ENCODE data around the gene HDAC8. TPM values are rescaled to one million over a fixed set of nuclear protein-coding genes. Genes with fewer than 3 reads are reported as not detected.

The HDAC8 gene
- total RNA-seq, 1 experiment from 2014 or later = 26.7 TPM

- Mint-ChIP-seq H3K4me1 (ENCODE audit: insufficient read depth, unreplicated experiment) (no peaks in the 10 kb centered on the region), H3K4me3 (ENCODE audit: unreplicated experiment) (no peak overlapping the region), H3K9me3 (ENCODE audit: unreplicated experiment) (no peaks in the 10 kb centered on the region), H3K36me3 (ENCODE audit: insufficient read depth, unreplicated experiment) (peaks cover 10% of the 10 kb centered on the region), H3K27me3 (ENCODE audit: insufficient read depth, unreplicated experiment) (peaks cover 69% of the 10 kb centered on the region), H3K27ac (ENCODE audit: low read depth, unreplicated experiment) (no peak overlapping the region)
- no TSS peak for BruUV-seq (replicated peaks)
- intact Hi-C loops (cut with micrococcal nuclease) = no loop called here
- no peak for TF ChIP-seq CTCF (IDR thresholded peaks at IDR 0.05; ENCODE audit: unreplicated experiment)
- CTCF ChIA-PET = no interaction called here
- no peak for DNase-seq (ENCODE audit: unreplicated experiment)
- POLR2A ChIA-PET = no interaction called here
Observed at GRCh38 chrX:72479324-72480274, 93.0 kb downstream of the HDAC8 start.

DNA sequence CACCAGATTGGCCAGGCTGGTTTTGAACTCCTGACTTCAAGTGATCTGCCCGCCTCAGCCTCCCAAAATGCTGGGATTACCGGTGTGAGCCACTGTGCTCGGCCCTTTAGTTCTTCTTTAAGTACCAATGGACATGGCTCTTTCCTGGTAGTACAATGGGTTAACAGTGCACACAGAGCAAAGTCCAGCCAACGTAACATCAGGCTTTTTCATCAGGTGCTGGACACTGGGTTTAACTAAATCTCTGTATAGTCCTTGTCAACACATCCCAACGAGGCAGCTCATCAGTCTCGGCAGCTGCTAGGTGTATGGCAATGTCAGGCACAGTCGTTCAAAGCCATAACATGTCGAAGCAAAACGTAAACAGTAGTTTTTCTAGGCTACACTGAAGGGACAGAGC is 93.8 kb downstream of the HDAC8 start:
- BruUV-seq (replicated peaks) = no TSS peak
- CTCF ChIA-PET = interaction anchor here (0.6 kb wide), 1 partner anchor 9 kb away, joined by 4 read pairs; no protein-coding TSS in a partner anchor
- no peak for TF ChIP-seq CTCF (IDR thresholded peaks at IDR 0.05; ENCODE audit: unreplicated experiment)
- no peaks in the 10 kb centered on the region for H3K4me1 Mint-ChIP-seq (ENCODE audit: insufficient read depth, unreplicated experiment)
- H3K27ac Mint-ChIP-seq (ENCODE audit: low read depth, unreplicated experiment) = no peak overlapping the region
- H3K27me3 Mint-ChIP-seq (ENCODE audit: insufficient read depth, unreplicated experiment) = peaks cover 77% of the 10 kb centered on the region
- peaks cover 10% of the 10 kb centered on the region for H3K36me3 Mint-ChIP-seq (ENCODE audit: insufficient read depth, unreplicated experiment)
- intact Hi-C loops (cut with micrococcal nuclease) = no loop called here
- no peak for DNase-seq (ENCODE audit: unreplicated experiment)
- POLR2A ChIA-PET = no interaction called here
- H3K4me3 Mint-ChIP-seq (ENCODE audit: unreplicated experiment) = no peak overlapping the region
- H3K9me3 Mint-ChIP-seq (ENCODE audit: unreplicated experiment) = no peaks in the 10 kb centered on the region

DNA sequence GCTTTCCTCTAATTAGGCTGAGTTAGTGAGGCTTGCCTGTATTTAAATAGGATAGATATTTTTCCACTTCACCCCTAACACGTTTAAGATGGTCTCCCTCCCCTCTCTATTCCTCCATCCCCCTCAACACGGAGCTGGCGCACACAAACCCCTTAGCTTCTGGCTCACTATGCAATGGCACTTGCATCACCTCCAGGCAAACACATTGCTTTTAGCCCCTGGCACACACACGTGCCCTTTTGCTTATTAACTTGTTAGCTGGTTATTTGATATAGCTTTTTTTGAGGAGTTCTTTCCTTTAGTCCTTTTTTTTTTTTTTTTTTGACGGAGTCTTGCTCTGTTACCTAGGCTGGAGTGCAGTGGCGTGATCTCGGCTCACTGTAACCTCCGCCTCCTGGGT is 94.3 kb downstream of the HDAC8 start:
- Mint-ChIP-seq H3K9me3 (ENCODE audit: unreplicated experiment) (no peaks in the 10 kb centered on the region), H3K4me1 (ENCODE audit: insufficient read depth, unreplicated experiment) (no peaks in the 10 kb centered on the region), H3K4me3 (ENCODE audit: unreplicated experiment) (no peak overlapping the region), H3K27ac (ENCODE audit: low read depth, unreplicated experiment) (no peak overlapping the region), H3K36me3 (ENCODE audit: insufficient read depth, unreplicated experiment) (peaks cover 10% of the 10 kb centered on the region), H3K27me3 (ENCODE audit: insufficient read depth, unreplicated experiment) (peaks cover 77% of the 10 kb centered on the region)
- POLR2A ChIA-PET = no interaction called here
- no peak for TF ChIP-seq CTCF (IDR thresholded peaks at IDR 0.05; ENCODE audit: unreplicated experiment)
- DNase-seq (ENCODE audit: unreplicated experiment) = no peak
- CTCF ChIA-PET = interaction anchor here (0.6 kb wide), 1 partner anchor 9 kb away, joined by 4 read pairs; no protein-coding TSS in a partner anchor
- intact Hi-C loops (cut with micrococcal nuclease) = no loop called here
- BruUV-seq (replicated peaks) = no TSS peak

DNA sequence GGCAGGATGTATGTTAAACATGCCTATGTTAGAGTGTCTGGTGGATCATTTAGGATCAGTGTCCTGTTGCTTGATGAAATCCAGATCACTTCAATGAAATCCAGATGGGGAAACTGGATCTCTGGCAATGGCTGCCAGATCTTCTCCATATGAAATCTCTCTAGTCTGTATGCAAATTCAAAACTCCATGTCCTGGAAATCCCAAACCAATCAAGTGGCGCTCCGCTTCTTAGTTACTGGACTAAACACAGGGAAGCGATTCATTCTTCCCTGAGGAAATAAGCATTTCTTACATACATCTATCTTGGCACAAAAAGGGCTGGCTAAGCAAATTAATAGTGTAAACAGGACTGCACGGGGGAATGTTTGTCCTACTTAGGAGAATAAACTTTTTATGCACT is 94.9 kb downstream of the HDAC8 start:
- ChIA-PET CTCF (no interaction called here), POLR2A (no interaction called here)
- Mint-ChIP-seq H3K27ac (ENCODE audit: low read depth, unreplicated experiment) (no peak overlapping the region), H3K36me3 (ENCODE audit: insufficient read depth, unreplicated experiment) (peaks cover 10% of the 10 kb centered on the region), H3K4me1 (ENCODE audit: insufficient read depth, unreplicated experiment) (no peaks in the 10 kb centered on the region), H3K4me3 (ENCODE audit: unreplicated experiment) (no peak overlapping the region), H3K9me3 (ENCODE audit: unreplicated experiment) (no peaks in the 10 kb centered on the region), H3K27me3 (ENCODE audit: insufficient read depth, unreplicated experiment) (peaks cover 77% of the 10 kb centered on the region)
- intact Hi-C loops (cut with micrococcal nuclease) = no loop called here
- TF ChIP-seq CTCF (IDR thresholded peaks at IDR 0.05; ENCODE audit: unreplicated experiment) = no peak
- BruUV-seq (replicated peaks) = no TSS peak
- no peak for DNase-seq (ENCODE audit: unreplicated experiment)
